K562 (cell line): ENCODE measurements around the gene PDCD11. TPM values are rescaled to one million over a fixed set of nuclear protein-coding genes. Genes with fewer than 3 reads are reported as not detected.

Source experiments
- BCL6 ChIP-seq: fragments of 250-450 bp; sonication (Bioruptor Pico); IDR thresholded peaks from 2 replicates; pipeline ENCODE4 v1.4.0; 2020
- CSDE1 ChIP-seq, 2 experiments: fragments of 450-650 bp; IDR thresholded peaks; 2 replicates each; pipeline ENCODE4 v1.6.1; 2016; ENCODE audit warnings: mild to moderate bottlenecking in 1 of 2
- DACH1 ChIP-seq: fragments of 450-650 bp; IDR thresholded peaks from 2 replicates; pipeline ENCODE4 v1.6.1; 2018; ENCODE audit not compliant: partially characterized antibody
- EZH2 ChIP-seq: IDR thresholded peaks from 2 replicates; pipeline ENCODE4 v1.6.1; 2012; ENCODE audit warnings: low read depth, mild to moderate bottlenecking, inconsistent platforms, low read length, borderline replicate concordance
- FOXM1 ChIP-seq, 2 experiments: fragments of 450-650 bp in 1 of 2; sonication (generic) in 1 of 2; formaldehyde crosslinking in 1 of 2; IDR thresholded peaks; 2 replicates each; pipeline versions ENCODE4 v1.6.1 to v1.9.0; 2017 to 2022; ENCODE audit warnings: low read depth in 2 of 2, mild to moderate bottlenecking in 2 of 2, missing genetic modification reagents in 1 of 2, moderate library complexity in 1 of 2
- HDAC1 ChIP-seq, 2 experiments: fragments of 450-650 bp; IDR thresholded peaks; 2 replicates each; pipeline ENCODE4 v1.6.1; 2016 to 2017; ENCODE audit warnings: inconsistent platforms in 1 of 2, mild to moderate bottlenecking in 1 of 2, moderate library complexity in 1 of 2
- HDAC3 ChIP-seq: fragments of 450-650 bp; IDR thresholded peaks from 2 replicates; pipeline ENCODE4 v1.6.1; 2018; ENCODE audit warnings: borderline replicate concordance, mild to moderate bottlenecking, moderate library complexity; ENCODE audit not compliant: partially characterized antibody
- MCM7 ChIP-seq, 2 experiments: fragments of 450-650 bp; IDR thresholded peaks; 2 replicates each; pipeline ENCODE4 v1.6.1; 2016 to 2018
- MEIS2 ChIP-seq: fragments of 450-650 bp; IDR thresholded peaks from 2 replicates; pipeline ENCODE4 v1.6.1; 2014; ENCODE audit warnings: mild to moderate bottlenecking; ENCODE audit not compliant: partially characterized antibody
- MTA3 ChIP-seq: fragments of 450-650 bp; formaldehyde crosslinking; IDR thresholded peaks from 2 replicates; pipeline ENCODE4 v1.6.1; 2017; ENCODE audit warnings: mild to moderate bottlenecking, borderline replicate concordance
- NKRF ChIP-seq: fragments of 450-650 bp; IDR thresholded peaks from 2 replicates; pipeline ENCODE4 v1.6.1; 2016; ENCODE audit warnings: borderline replicate concordance
- RBM14 ChIP-seq: fragments of 200-400 bp; formaldehyde crosslinking; IDR thresholded peaks from 2 replicates; pipeline ENCODE4 v1.6.1; 2018; ENCODE audit warnings: low read depth, mild to moderate bottlenecking, low read length, moderate library complexity, borderline replicate concordance; ENCODE audit not compliant: insufficient read depth
- RBM39 ChIP-seq: fragments of 200-400 bp; formaldehyde crosslinking; optimal IDR thresholded peaks from 2 replicates; pipeline ENCODE3; 2018; ENCODE audit warnings: low read depth, low read length
- SNIP1 ChIP-seq: fragments of 450-650 bp; IDR thresholded peaks from 2 replicates; pipeline ENCODE4 v1.7.1; 2017; ENCODE audit warnings: low read depth, mild to moderate bottlenecking
- SPI1 ChIP-seq: IDR thresholded peaks from 2 replicates; pipeline ENCODE4 v1.6.1; 2011; ENCODE audit warnings: low read depth, low read length, control low read depth, borderline replicate concordance
- STAT5A ChIP-seq: IDR thresholded peaks from 2 replicates; pipeline ENCODE4 v1.6.1; 2012; ENCODE audit warnings: low read length, inconsistent platforms, borderline replicate concordance
- TBP ChIP-seq: optimal IDR thresholded peaks from 2 replicates; pipeline ENCODE3; 2011; ENCODE audit warnings: low read depth, low read length, improper control_type of control experiment
- TRIM25 ChIP-seq: fragments of 450-650 bp; IDR thresholded peaks from 2 replicates; pipeline ENCODE4 v1.7.0; 2016; ENCODE audit warnings: borderline replicate concordance
- XRCC3 ChIP-seq: fragments of 450-650 bp; IDR thresholded peaks from 2 replicates; pipeline ENCODE4 v1.6.1; 2017; ENCODE audit warnings: mild to moderate bottlenecking, moderate library complexity
- ZC3H8 ChIP-seq: fragments of 450-650 bp; IDR thresholded peaks from 2 replicates; pipeline ENCODE4 v1.6.1; 2017
- polyA plus RNA-seq, 8 experiments: library from polyadenylated mRNA; depleted of rRNA in 4 of 8; stranded (reverse) in 5 of 8; unstranded in 3 of 8; fragments of >200 nt; fragmentation: Nextera tagmentation in 2 of 8; fragmentation: Illumina TruSeq in 1 of 8; extraction: Ambion mirVana in 2 of 8; extraction: Trizol in 1 of 8; gene quantifications; 2 replicates each; pipeline versions ENCODE4 v1.2.1 to v1.2.3, GENCODE V29; 2011 to 2014; ENCODE audit warnings: inconsistent platforms in 1 of 8, missing spikeins in 1 of 8
- total RNA-seq, 7 experiments: library from RNA; depleted of rRNA in 6 of 7; stranded (reverse); fragments of >200 nt in 6 of 7; fragmentation: Illumina TruSeq in 2 of 7; extraction: Trizol in 2 of 7; gene quantifications; 2 replicates each; pipeline versions ENCODE4 v1.2.1 to v1.2.3, GENCODE V29; 2011 to 2021; ENCODE audit warnings: low replicate concordance in 1 of 7
- TF ChIP-seq, protein P1 (sequence below): fragments of 250-450 bp; sonication (Bioruptor Pico); IDR thresholded peaks from 2 replicates; pipeline ENCODE4 v1.5.0; 2021
- TF ChIP-seq, protein P2 (sequence below): sonication (generic); formaldehyde crosslinking; IDR thresholded peaks from 2 replicates; pipeline ENCODE4 v1.8.1; 2023; ENCODE audit warnings: mild to moderate bottlenecking, missing genetic modification reagents

The PDCD11 gene
- total and polyA plus RNA-seq, 9 of the 15 experiments (the other 6 are each of a cell fraction or from before 2014, with no cell fraction given) = 14.8 to 73.8 (median 50.0) TPM

GRCh38 chr10:103396067-103396788, at the start of gene PDCD11, which contains the start of gene ATP5MK (continued):
- TF ChIP-seq EZH2 (no peak), MTA3 (peak; percentile 49; the same call in 1 of the 2 replicates), HDAC1 (IDR thresholded peaks at IDR 0.05) (peak in 1 of 2 experiments; percentile 95; a peak in 2 of 4 replicates), SPI1 (no peak), ZC3H8 (no peak), CSDE1 (IDR thresholded peaks at IDR 0.05) (no peak), TRIM25 (no peak), RBM14 (no peak), HDAC3 (no peak), FOXM1 (IDR thresholded peaks at IDR 0.05; ENCODE audit: low read depth) (no peak), FOXM1 (CRISPR knock-in tag; IDR thresholded peaks at IDR 0.05; ENCODE audit: low read depth) (no peak), SNIP1 (no peak), XRCC3 (no peak), STAT5A (no peak), RBM39 (no peak), NKRF (peak; percentile 76), TBP (peak; percentile 79), MCM7 (IDR thresholded peaks at IDR 0.05) (no peak), DACH1 (no peak), BCL6 (no peak), MEIS2 (no peak)
- TF ChIP-seq, protein P1, sequence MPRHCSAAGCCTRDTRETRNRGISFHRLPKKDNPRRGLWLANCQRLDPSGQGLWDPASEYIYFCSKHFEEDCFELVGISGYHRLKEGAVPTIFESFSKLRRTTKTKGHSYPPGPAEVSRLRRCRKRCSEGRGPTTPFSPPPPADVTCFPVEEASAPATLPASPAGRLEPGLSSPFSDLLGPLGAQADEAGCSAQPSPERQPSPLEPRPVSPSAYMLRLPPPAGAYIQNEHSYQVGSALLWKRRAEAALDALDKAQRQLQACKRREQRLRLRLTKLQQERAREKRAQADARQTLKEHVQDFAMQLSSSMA (CRISPR knock-in tag) = no peak
- TF ChIP-seq, protein P2, sequence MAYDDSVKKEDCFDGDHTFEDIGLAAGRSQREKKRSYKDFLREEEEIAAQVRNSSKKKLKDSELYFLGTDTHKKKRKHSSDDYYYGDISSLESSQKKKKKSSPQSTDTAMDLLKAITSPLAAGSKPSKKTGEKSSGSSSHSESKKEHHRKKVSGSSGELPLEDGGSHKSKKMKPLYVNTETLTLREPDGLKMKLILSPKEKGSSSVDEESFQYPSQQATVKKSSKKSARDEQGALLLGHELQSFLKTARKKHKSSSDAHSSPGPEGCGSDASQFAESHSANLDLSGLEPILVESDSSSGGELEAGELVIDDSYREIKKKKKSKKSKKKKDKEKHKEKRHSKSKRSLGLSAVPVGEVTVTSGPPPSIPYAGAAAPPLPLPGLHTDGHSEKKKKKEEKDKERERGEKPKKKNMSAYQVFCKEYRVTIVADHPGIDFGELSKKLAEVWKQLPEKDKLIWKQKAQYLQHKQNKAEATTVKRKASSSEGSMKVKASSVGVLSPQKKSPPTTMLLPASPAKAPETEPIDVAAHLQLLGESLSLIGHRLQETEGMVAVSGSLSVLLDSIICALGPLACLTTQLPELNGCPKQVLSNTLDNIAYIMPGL (CRISPR knock-in tag) = no peak
